ENCODE measurements around the gene DCTD. TPM values are rescaled to one million over a fixed set of nuclear protein-coding genes. Genes with fewer than 3 reads are reported as not detected.

Gene DCTD
- total RNA-seq, 1 donor from 2014 or later, result 17.2 TPM

DNA sequence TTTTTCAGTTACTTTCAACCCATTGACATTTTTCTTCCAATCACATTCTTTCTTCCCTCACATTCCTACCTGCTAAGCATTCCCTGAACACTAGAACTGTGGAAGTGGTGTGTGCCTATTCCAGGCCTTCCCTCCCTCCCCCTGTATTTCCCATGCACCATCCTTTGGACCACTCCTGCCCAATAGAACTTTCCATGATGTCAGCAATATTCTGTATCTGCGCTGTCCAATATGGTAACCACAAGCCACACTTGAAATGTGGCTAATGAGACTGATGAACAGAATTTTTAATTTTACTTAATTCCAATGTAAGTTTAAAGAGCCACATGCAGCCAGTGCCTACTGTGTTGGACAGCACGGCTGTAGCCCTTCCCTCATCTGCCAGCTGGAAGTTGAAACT is 57.5 kb downstream of the DCTD start:
- H3K9me3 ChIP-seq, result no peaks in the 10 kb centered on the region
- intact Hi-C loops (cut with DNase I), result no loop called here
- H3K27me3 ChIP-seq, result no peaks in the 10 kb centered on the region
- no peaks in the 10 kb centered on the region for H3K36me3 ChIP-seq
- TF ChIP-seq, protein P1, sequence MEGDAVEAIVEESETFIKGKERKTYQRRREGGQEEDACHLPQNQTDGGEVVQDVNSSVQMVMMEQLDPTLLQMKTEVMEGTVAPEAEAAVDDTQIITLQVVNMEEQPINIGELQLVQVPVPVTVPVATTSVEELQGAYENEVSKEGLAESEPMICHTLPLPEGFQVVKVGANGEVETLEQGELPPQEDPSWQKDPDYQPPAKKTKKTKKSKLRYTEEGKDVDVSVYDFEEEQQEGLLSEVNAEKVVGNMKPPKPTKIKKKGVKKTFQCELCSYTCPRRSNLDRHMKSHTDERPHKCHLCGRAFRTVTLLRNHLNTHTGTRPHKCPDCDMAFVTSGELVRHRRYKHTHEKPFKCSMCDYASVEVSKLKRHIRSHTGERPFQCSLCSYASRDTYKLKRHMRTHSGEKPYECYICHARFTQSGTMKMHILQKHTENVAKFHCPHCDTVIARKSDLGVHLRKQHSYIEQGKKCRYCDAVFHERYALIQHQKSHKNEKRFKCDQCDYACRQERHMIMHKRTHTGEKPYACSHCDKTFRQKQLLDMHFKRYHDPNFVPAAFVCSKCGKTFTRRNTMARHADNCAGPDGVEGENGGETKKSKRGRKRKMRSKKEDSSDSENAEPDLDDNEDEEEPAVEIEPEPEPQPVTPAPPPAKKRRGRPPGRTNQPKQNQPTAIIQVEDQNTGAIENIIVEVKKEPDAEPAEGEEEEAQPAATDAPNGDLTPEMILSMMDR (IDR thresholded peaks at IDR 0.05), result no peak
- no peak for DNase-seq (ENCODE audit: low spot score in 2 of 2)
- H3K4me1 ChIP-seq, result no peaks in the 10 kb centered on the region
- no peak overlapping the region for H3K27ac ChIP-seq
- no peak overlapping the region for H3K4me3 ChIP-seq

DNA sequence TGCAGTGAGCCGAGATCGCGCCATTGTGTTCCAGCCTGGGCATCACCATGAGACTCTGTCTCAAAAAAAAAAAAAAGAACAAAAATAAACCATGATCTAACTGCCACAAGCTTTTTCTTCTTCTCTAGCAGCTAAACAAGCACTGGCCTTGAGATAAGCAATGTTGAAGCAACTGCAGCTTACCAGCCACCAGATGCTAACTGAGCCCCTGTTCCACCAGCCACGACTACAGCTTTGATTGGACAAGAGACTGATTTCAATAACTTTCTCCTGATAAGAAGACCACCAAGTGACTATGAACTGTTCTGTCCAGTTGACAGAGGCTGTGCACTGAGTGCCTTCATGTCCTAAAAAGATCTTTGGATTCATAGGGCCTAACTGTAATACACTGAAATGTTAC is 58.5 kb downstream of the DCTD start:
- no peak overlapping the region for H3K27ac ChIP-seq
- intact Hi-C loops (cut with DNase I), result no loop called here

DNA sequence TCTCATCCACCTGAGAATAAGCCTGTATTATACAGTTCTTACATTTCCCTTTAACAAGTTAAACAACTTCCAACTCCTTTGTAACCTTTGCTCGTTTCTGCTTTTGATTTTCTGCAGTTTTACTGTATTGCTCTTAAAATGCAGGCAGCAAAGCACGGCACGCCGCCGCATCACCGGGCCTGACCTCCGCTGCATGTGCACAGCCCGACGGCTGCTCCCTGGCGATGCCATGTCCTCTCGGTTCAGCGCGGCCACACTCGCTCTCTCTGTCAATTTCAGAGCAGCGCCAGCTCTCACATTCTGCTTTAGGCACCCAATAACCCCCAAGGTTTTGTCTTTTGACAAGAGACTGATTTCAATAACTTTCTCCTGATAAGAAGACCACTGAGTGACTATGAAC is 60.3 kb downstream of the DCTD start:
- intact Hi-C loops (cut with DNase I), result no loop called here
- no peak overlapping the region for H3K27ac ChIP-seq
- no peaks in the 10 kb centered on the region for H3K27me3 ChIP-seq
- H3K4me3 ChIP-seq, result no peak overlapping the region
- TF ChIP-seq, protein P1 (IDR thresholded peaks at IDR 0.05), result no peak
- no peaks in the 10 kb centered on the region for H3K36me3 ChIP-seq
- peaks cover 0 to 4% of the 10 kb centered on the region in 2 donors for H3K9me3 ChIP-seq
- DNase-seq (ENCODE audit: low spot score in 2 of 2), result no peak
- H3K4me1 ChIP-seq, result no peaks in the 10 kb centered on the region

More for the DNA sequence above, 58.5 kb downstream of the DCTD start:
- no peaks in the 10 kb centered on the region for H3K27me3 ChIP-seq
- TF ChIP-seq, protein P1 (IDR thresholded peaks at IDR 0.05), result no peak
- H3K9me3 ChIP-seq, result peaks cover 0 to 2% of the 10 kb centered on the region in 2 donors
- H3K4me3 ChIP-seq, result no peak overlapping the region
- no peaks in the 10 kb centered on the region for H3K4me1 ChIP-seq
- DNase-seq (ENCODE audit: low spot score in 2 of 2), result no peak
- no peaks in the 10 kb centered on the region for H3K36me3 ChIP-seq

DNA sequence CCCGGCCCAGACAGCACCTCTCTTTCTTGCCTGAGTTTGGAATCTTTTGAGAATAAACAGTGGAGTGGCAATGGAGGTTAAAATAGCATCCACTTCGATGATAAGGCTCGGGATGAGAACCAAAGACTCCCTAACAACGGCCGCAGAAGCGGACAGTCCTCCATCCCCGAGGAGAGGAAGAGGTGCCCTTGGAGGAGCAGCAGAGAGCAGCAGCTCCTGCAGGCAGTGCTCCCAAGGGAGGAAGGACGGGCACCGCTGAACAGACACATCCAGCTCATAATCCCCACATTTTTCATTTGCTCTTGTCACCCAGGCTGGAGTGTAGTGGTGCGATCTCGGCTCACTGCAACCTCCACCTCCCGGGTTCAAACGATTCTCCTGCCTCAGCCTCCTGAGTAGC is 61.3 kb downstream of the DCTD start:
- no peak for DNase-seq (ENCODE audit: low spot score in 2 of 2)
- H3K9me3 ChIP-seq, result peaks cover 0 to 4% of the 10 kb centered on the region in 2 donors
- no peaks in the 10 kb centered on the region for H3K27me3 ChIP-seq
- TF ChIP-seq, protein P1 (IDR thresholded peaks at IDR 0.05), result no peak
- H3K4me1 ChIP-seq, result no peaks in the 10 kb centered on the region
- H3K27ac ChIP-seq, result no peak overlapping the region
- no peak overlapping the region for H3K4me3 ChIP-seq
- intact Hi-C loops (cut with DNase I), result no loop called here
- no peaks in the 10 kb centered on the region for H3K36me3 ChIP-seq

DNA sequence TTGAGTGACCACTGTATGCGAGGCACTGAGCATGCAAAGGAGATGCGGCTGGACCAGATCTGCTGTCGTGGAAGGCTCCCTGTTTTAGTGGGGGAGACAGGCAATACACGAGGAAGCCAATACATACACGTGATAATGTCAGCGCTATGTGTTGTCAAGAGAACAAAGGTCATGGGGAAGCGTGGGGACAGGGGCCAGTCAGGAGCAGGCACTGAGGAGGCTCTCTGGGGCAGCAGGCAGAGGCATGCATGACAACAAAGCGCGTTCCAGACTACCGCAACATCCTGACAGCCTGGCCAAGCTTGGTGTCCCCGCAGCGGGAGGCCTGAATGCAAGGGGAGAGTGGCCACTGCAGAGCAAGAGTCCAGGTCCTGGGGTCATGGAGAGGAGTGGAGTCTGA is 61.9 kb downstream of the DCTD start:
- peaks cover 0 to 4% of the 10 kb centered on the region in 2 donors for H3K9me3 ChIP-seq
- H3K27me3 ChIP-seq, result no peaks in the 10 kb centered on the region
- DNase-seq (ENCODE audit: low spot score in 2 of 2), result no peak
- no peaks in the 10 kb centered on the region for H3K36me3 ChIP-seq
- intact Hi-C loops (cut with DNase I), result no loop called here
- H3K4me1 ChIP-seq, result no peaks in the 10 kb centered on the region
- H3K4me3 ChIP-seq, result no peak overlapping the region
- TF ChIP-seq, protein P1 (IDR thresholded peaks at IDR 0.05), result no peak
- H3K27ac ChIP-seq, result no peak overlapping the region

DNA sequence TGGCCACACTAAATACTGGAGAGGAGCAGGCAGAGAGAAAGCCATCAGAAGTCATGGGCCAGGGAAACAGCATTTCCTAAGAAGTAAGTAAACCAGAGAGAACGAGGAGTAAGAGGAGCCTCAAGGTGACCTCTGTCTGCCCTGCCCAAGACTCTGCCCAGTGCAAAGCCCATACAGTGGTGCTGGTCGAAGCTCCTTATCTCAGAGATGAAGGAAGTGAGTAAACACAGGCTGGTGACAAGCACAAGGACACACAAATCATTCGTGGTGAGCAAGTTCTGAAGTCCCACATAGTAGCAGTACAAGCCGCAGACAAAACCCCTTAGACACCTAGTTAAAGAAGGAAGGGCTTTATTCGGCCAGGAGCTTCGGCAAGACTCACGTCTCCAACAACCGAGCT is 62.7 kb downstream of the DCTD start:
- intact Hi-C loops (cut with DNase I), result no loop called here
- H3K4me1 ChIP-seq, result no peaks in the 10 kb centered on the region
- H3K4me3 ChIP-seq, result no peak overlapping the region
- TF ChIP-seq, protein P1 (IDR thresholded peaks at IDR 0.05), result no peak
- H3K27me3 ChIP-seq, result no peaks in the 10 kb centered on the region
- H3K27ac ChIP-seq, result no peak overlapping the region
- H3K36me3 ChIP-seq, result no peaks in the 10 kb centered on the region
- no peak for DNase-seq (ENCODE audit: low spot score in 2 of 2)
- H3K9me3 ChIP-seq, result peaks cover 0 to 4% of the 10 kb centered on the region in 2 donors

All from ascending aorta (tissue), 2 donors.